ENCODE data around the gene DCTN1.

Gene DCTN1

DNA sequence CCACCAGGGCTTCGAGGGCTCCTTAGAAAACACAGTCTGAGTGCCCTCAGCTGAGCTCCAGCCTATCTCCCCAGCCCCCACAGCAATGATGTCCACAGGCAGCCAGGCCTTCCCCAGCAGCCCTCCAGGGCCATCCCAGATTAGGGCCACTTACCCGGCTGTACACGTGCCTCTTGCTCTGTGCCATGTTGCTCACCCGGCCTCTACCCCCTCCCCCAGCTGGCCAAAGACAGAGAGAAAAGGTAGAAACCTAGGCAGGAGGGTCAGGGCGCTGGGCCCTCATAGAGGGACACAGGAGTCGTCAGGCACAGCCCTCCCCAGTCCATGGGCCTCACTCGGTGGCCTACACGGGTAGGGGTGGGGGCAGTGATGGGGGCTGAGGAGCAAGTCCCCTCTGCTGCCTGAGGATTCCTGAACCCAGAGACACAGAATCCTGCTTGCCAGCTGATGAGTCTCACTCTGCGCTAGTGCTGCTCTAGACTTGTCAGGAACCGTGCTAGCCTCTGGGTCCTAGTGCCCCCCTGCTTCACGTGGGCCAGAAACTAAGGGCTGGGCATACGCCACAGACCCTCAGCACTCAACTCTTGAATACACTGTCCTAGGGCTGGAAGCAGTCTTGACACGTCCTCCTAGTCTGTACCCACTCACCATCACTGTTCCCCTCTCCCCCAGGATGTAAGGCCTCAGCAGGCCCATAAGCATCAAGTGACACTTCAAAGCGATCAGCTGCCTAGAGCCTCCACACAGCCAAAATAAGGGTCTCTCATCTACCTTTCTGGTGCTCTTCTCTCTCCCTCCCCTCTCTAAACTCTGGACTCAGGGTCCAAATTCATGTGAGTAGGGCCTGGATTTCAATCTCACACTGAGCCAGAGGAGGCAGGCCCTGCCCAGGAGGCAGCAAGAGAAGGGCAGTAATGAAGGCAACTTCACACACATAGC is at the start of gene DCTN1:
DCTN1 (minus strand) TSS at position 461 of the 939 bp plus-strand sequence; CDS start at position 187, 274 bp downstream.
- peak; percentile 71 for DNase-seq

DNA sequence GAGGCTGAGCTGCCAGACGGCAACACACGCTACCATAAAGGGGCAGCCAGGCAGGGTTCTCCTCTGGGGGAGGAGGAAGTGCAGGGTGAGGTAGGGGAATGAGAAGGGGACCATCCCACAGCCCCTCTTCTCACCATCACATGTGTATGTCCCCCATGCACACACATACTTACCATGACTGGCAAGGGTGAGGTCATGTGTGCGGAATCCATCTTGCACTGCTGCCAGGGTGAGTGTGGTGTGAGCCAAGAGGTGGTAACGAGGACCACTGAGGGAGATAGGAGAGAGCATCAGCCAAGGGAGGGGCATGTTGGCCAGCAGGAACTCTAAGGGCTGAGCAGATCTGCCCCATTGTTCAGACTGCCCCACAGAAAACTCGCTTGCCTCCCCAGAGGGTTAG is 48.6 kb upstream of the DCTN1 start:
- DNase-seq = no peak

DNA sequence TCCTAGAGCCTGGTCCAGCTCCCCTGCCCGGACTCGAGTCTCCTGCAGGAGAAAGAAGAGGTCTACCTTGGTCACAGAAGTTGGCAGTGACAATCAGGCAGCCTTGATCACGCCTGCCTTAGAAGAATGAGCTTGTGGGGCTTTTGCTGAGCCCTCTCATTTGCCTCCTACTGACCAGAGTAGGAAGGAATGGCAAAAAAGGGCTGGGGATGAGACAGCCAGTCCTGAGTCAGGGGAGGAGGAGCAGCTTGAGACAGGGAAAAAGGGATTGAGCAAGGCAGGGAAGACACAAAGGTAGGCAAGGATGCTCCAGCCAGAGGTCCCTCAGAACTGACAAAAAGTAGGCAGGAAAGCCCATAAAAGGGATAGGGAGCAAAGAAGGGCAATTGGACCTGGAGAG is 47.4 kb upstream of the DCTN1 start:
- no peak for DNase-seq

DNA sequence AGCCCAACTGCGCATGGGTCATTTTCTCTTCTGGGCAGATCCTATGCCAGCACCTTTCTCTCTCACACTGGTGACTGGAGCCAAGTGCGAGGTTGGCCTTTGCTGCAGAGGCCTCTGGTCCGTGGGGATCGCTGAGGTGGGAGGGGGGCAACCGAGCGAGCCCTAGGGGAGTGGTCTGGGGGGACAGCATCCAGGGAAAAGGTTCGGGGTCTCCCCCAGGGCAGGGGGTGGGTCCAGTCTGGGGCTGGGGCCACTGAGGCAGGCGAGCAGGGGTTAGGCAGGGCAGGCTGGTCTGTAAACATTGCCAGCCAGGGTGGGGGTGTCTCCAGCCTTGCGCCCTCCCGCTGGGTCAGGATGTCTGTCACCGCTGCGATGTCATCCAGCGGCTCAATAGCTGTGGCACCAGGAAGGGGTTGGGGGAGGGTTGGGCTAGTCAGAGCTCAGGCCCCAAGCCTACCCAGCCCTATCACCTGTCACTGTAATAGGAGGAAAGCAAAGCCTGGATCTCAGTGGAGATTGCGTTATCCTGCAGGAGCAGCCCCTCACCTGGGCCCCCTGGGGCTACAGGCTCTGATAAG is 46.2 kb upstream of the DCTN1 start:
- DNase-seq = no peak

DNA sequence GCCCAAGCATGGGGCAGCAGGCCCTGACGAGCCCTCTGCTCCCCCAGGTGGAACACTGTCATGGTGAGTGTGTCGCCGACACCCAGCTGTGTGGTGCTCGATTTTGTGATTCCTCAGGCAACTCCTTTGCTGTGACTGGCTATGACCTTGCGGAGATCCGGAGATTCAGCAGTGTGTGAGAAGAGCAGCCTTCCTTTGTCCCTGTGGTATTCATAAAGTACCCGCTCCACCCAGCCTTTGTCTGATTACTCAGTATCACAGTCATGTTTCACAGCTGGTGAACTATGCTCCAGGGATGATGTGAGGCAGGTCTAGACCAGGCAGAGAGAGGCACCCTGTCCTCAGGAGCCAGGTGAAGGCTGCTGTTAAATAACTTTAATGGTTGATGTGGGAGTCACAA is 45.4 kb upstream of the DCTN1 start:
- no peak for DNase-seq

DNA sequence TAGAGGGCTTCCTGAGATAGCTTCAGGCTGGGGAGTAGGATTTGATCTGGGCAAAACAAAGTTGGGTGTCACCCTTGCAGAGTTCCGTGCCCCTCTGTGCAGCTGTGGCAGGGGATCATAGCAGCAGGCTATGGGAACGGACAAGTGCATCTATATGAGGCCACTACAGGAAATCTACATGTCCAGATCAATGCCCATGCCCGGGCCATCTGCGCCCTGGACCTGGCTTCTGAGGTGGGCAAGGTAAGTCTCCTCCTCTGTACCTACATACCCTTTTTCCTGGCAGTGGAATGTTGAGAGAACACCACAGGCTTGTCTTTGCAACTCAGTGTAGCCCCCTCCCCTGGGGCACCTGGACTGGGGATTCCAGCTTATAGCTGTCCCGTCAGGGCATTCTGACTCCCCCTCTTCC is 44.9 kb upstream of the DCTN1 start:
- DNase-seq = no peak

DNA sequence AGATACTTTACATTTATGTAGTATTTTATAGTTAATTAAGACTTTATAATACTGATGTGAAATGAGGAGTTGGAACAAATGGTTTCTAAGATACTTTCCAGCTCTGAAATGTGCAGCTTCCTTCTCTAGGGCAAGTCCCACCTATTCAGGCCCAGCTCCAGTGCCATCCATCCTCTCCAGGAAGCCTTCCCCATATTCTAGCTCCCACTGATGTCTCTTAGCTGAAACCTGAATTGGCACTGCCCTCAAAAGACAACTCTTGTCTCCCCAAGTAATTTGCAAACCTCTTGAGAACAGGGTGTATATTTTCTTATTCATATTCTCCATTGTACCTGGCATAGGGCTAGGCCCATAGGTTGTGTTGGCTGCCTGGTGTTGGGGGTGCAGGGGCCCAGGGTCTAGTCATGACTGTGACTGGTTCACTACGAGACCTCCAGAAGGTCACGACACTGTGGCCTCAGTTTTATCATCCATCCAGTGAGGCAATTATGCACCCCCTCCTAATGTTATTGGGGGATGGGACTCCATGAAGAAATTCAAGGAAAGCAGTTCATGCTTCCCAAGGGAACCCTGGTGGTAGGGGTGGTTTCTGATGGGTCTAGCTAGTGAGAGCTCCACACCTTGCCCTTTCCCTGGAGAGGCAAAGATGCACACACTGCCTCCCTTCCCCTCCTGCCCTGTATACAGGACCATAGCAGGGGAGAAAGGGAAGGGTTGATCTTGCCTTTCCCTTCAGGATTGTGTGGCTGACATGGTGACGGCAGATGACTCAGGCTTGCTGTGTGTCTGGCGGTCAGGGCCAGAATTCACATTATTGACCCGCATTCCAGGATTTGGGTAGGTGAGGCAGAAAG is 44.3 kb upstream of the DCTN1 start:
- DNase-seq = no peak

DNA sequence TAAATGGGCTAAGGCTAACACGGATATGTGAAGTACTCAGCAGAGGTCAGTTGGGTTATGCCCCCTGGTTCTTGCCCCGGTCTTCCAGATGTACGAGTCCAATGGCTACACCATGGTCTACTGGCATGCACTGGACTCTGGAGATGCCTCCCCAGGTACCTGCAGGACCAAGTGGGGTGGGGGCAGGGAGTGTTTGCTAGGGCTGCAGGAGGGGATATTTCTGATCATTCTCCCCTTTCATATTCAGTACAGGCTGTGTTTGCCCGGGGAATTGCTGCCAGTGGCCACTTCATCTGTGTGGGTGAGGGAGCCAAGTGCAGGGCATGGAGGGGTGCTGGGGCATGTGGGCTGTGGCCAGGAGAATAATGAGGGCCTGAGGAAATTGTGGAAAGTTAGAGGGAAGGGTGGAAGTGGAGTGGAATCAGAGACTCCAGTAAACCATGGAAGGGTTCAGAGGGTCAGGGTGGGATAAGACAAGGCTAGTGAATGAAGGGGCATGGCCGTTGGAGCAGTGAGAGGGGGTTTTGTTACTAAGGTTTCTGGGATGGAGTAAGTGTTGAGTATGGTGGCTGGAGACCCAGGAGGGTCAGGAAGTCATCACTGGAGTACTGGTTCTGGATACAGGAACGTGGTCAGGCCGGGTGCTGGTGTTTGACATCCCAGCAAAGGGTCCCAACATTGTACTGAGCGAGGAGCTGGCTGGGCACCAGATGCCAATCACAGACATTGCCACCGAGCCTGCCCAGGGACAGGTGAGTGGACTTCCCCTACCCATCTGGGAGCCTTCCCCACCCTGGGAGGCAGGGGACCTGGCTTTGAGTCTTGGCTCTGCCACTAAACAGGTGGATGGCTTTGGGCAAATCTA is 43.4 kb upstream of the DCTN1 start:
- DNase-seq = no peak

DNA sequence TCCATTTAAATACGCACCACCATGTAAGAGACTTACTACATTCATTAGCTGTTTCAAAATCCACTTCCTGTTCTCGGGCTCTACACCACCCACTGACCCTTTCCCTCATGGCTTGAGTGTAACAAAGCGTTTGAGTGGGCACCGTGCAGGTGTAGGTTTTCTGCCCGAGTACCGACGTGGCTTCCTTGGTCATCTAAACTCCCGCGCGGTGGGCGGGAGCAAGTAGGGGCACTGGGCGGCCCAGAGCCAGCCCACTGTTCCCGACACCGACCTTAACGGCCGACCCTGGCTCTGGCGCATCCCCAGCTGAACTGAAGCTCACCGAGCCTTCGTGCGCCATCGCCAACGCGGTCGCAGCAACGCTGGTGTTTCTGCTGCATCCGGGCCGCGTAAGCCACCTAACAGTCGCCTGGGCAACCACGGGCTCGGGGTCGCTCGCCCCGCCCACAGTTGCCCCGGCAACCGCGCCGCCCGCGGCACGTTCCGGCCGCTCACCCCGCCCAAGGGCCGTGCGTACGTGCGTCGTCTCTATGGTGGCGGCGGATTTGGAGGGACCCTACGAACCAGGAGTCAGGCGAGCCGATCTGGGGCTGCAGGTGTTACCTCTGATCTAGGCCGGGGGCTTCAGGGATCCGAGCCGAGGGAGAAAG is 41.2 kb upstream of the DCTN1 start, which contains the start of the genes C2orf81 and WDR54:
C2orf81 (minus strand) TSS at position 399 of the 650 bp plus-strand sequence; CDS start at position 340, 59 bp downstream.
WDR54 (plus strand) TSS at position 510 of the 650 bp plus-strand sequence. CDS start 424 bp downstream, outside the sequence.
- DNase-seq = peak; percentile 98

DNA sequence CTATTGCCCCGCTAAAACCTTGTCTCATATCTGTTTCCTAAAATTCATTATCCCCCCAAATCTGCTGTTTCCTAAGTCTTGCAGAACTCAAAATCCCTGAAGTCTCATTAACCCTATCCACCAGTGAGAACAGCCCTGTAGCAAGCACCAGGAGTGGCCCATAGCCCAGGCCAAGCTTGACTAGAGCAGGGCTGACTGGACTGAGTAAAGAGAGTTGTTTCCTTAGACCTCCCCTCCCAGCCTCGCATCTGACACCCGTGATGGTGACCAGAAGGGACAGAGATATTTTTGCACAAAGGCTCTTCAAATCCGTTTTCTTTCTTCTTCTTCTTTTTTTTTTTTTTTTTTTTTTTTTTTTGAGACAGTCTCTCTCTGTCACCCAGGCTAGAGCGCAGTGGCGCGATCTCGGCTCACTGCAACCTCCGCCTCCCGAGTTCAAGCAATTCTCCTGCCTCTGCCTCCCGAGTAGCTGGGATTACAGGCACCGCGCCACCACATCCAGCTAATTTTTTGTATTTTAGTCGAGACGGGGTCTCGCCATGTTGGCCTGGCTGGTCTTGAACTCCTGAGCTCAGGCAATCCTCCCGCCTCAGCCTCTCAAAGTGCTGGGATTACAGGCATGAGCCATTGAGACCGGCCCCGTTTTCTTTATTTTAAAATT is 40.5 kb upstream of the DCTN1 start:
- peak; percentile 33 for DNase-seq

DNA sequence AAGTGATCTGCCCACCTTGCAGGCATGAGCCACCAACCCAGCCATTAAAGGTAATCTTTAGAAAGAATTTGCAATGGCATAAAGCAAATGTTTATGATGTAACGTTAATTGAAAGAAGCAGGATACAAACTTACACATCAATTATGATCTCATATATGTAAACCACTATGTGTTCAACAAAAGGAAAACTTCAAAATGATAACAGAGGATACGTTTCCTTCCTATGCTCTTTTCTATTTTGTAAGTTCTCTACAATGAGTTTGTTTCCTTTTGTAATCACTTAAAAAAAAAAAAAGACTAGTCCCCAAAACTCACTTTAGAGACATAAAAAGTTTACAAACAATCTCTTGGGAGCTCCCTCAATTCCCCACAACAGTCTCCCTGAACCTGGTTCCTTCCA is 39.9 kb upstream of the DCTN1 start:
- DNase-seq = no peak

DNA sequence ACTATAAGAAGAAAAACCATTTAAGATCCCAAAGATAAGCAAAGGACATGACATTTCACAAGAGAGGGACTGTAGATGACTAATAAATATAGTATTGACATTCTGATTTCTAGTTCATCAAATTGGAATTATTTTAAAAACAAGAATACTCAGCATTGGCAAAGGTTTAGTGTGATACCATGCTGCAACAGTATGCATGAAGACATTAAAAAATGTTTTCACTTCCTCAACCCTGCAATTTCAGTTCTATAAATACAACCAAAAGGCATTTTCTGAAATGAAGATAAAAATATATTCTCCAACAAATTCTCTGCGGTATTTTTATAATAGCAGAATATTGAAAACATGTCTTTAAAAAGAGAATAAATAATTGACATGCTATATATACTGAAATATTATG is 39.2 kb upstream of the DCTN1 start:
- no peak for DNase-seq

DNA sequence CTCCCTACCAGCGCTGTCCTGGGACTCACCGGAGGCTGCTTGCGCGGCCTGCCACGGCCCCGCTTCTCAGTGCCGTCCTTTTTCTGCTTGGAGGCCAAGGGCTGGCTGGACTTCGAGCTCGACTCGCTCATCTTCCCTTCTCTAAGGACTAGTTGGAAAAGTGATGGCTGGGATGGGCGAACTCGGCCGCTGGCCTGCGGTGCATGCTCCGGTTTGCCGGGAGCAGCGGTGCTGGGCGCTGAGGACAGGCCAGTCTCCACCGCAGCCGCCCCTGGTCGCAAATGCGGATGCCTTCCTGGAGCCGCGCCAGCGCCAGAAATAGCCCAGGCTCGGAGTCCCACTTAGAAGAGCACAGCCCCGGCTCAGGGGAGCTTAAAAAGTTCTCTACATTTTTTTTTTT is 38.2 kb upstream of the DCTN1 start:
- no peak for DNase-seq

DNA sequence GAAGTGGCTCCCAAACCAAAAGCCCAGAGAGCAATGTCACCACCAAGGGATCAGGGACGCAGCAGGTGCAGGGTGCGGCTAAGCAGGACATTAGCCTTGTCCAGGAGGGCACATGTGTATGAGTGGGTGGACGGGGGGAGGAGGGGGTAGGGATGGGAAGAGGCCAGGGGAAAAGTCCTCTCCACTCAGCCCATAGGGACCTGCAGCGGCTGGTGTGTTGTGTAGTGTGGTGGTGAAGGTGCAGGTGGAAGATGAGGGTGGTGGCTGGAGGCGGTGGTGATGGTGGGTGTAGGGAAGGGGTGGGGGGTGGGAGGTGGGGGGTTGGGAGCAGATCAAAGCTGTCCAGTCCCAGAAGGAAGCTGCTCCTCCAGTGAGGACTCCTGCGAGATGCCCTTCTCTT is 37.7 kb upstream of the DCTN1 start:
- no peak for DNase-seq

DNA sequence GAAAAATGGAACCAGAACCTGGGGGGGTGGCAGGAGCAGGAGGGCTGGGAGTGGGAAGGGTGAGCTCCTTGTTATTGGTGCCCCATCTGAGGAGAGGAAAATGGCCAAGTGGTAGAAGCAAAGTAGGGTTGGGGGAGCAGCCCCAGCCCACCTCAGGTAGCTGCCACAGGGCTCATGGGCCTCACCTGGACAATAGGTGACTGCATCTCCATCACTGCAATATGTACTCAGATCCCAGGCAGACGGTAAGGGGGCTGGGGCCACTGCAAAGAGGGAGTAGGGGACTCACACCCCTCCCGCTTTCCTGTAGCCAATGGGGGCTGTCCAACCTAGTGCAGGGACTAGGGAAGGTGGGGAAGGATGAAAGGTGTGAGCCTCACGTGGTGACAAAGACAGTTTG is 37.1 kb upstream of the DCTN1 start:
- DNase-seq = no peak

DNA sequence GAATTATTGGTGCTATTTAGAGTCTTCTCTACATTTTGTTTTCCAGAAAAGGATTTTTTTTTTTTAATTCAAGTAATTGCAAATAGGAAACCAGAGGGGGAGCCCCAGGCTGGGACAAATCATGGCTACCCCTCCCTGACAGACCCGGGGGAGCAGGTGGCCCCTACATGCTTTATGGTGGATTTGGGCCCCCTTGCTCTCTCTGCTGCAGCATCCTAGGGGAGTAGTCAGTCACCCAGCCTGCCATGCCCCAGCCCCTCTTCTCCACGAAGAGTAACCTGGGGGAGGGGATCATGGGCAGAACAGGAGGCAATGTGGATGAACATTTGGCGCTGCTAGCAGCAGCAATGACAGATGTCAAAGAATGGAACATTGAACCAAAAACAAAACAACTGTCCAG is 36.7 kb upstream of the DCTN1 start:
- DNase-seq = no peak

DNA sequence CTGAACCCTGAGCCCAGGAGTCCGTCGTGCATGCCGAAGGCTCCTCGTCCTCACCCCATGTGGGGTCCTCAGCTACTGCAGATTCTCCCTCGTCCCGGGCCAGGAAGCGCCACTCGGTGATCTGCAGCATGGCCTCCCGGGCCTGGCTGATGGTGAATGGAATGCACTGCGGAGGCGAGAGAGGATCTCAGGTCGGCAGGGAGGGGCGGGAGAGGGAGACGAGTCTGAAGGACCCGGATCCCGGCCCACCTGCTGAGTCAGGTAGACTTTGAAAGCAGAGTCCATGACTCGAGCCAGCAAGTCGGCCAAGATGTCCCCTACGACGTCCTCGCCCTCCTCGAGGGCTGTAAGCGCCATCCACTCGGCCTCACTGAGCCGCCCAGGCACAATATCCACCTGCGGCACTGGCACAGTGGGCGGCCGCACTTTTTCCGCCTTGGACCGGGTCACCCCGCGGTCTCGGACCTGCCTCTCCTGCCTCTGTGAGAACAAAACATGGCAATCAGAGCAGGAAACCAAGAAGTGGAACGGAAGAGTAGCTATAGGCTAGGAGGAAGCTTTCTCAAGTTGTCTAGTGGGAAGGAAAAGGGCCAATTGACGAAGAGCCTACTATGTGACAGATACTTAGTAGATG is 35.8 kb upstream of the DCTN1 start:
- no peak for DNase-seq

DNA sequence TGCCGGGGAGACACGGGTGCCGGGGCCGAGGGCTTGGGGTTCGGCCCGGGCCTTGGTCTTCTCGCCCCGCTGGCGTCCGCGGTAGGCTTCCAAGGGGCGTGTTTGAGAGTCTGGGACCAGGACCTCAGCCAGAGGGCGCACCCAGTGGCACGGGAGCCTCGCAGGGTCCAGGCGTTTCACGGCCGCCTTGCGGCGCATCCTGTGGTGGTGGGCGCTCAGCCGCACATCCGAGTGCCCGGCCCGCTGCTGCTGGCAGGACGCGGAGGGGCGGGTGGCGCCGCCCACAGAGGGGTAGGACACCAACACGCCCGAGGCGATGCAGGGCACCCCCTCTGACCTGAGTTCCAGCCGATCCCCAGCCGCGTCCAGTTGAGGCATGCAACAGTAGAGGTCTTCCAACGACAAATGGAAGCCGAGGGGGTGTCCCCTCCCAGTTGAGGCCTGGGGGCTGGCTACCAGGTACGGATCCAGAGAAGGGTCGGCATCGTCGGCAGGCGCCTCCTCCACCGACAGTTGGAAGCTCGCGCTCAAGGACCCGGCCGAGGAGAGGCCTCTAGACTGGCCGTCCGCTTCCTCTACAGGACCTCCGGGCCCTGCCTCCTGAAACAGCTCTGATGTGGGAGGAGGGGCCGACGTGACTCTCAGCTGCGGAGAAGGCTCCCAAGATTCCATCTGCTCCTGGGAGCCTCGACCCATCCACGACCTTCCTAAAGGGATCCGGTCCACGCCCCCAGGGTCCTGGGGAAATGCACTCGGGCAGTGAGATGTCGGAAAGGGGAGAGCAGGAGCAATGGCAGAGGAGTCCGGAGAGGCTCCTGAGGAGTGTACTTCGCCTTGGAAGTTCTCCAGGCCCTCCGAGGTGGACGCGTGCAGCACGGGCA is 35.0 kb upstream of the DCTN1 start:
- DNase-seq = peak; percentile 89

DNA sequence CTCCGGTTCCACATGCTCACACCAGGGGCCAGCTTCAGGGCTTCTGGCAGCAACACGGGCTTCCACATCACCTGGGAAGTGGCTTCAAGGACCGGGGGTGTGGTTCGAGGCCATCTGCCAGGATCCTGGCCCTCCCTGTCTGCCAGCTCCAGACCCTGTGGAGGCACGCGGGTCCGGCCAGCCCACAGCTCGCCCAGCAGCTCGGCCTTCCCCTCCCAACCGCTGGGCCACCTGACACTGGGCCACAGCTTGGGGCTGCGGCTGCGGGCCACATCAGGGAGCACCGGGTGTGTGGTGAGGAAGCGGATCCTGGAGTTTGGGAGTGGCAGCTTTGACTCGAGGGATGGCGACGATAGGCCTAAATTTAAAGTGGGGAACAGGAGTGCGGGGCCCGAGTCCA is 34.3 kb upstream of the DCTN1 start:
- DNase-seq = no peak
